ENCODE measurements around the gene MEA1.
"Not testable (repeated sequence)": the region's sequence is repeated elsewhere in the genome, so short reads cannot be mapped to it uniquely, and the experiment has no call there.

Gene MEA1

DNA sequence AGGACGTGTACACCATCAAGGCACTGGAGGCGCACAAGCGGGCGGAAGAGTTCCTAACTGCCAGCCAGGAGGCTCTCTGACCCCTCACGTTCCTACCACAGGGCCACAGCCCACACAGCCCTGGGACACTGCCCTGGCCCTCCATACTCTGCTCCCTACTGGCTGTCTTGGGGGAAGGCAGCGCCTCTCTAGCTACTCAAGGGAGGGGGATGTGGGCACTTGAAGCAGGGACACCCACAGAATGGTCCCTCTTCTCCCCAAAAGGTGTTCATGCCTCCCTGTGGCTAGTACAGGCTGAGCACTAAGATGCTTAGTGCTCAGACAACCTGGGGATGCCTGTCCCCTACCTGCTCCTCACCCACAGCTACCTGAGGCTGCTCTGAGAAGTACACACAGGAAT lies 2.5 kb downstream of the MEA1 start:
- DNase-seq (ENCODE audit: low read depth), result no peak
- no peak overlapping the region for H3K4me3 ChIP-seq (ENCODE audit: low read length)

DNA sequence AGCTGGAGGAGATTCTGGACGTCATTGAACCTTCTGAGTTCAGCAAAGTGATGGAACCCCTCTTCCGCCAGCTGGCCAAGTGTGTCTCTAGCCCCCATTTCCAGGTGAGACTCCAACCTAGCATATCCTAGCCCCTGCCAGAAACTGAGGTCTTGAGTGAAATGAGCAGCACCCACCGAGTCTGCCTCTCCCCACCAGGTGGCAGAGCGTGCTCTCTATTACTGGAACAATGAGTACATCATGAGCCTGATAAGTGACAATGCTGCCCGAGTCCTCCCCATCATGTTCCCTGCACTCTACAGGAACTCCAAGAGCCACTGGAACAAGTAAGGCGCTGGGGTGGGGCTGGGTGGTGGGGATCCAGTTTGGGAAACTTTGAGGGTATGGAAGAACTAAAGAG lies 4.6 kb downstream of the MEA1 start:
- DNase-seq (ENCODE audit: low read depth), result peak; percentile 46
- TF ChIP-seq, protein P1, sequence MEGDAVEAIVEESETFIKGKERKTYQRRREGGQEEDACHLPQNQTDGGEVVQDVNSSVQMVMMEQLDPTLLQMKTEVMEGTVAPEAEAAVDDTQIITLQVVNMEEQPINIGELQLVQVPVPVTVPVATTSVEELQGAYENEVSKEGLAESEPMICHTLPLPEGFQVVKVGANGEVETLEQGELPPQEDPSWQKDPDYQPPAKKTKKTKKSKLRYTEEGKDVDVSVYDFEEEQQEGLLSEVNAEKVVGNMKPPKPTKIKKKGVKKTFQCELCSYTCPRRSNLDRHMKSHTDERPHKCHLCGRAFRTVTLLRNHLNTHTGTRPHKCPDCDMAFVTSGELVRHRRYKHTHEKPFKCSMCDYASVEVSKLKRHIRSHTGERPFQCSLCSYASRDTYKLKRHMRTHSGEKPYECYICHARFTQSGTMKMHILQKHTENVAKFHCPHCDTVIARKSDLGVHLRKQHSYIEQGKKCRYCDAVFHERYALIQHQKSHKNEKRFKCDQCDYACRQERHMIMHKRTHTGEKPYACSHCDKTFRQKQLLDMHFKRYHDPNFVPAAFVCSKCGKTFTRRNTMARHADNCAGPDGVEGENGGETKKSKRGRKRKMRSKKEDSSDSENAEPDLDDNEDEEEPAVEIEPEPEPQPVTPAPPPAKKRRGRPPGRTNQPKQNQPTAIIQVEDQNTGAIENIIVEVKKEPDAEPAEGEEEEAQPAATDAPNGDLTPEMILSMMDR (IDR thresholded peaks at IDR 0.05; ENCODE audit: insufficient read depth, low read depth, low read length, missing control alignments), result peak; percentile 51
- H3K4me3 ChIP-seq (ENCODE audit: low read length), result no peak overlapping the region

More for the DNA sequence above, 2.5 kb downstream of the MEA1 start:
- TF ChIP-seq, protein P1 (IDR thresholded peaks at IDR 0.05; ENCODE audit: insufficient read depth, low read depth, low read length, missing control alignments), result no peak

DNA sequence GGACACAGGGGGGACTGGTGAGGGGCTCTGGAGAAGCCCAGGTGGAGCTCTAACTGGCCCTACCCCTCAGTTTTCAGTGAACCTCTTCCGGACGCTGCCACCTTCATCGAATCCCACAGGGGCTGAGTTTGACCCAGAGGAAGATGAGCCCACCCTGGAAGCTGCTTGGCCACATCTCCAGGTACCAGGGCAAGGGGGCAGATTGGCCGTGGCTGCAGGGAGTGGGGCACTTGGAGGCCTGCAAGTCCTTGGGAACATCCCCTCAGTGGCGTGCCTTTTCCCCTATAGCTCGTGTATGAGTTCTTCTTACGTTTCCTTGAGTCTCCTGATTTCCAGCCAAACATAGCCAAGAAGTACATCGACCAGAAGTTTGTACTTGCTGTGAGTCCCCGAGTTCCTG lies 6.6 kb downstream of the MEA1 start:
- no peak for DNase-seq (ENCODE audit: low read depth)
- H3K4me3 ChIP-seq (ENCODE audit: low read length), result no peak overlapping the region
- TF ChIP-seq, protein P1 (IDR thresholded peaks at IDR 0.05; ENCODE audit: insufficient read depth, low read depth, low read length, missing control alignments), result no peak

DNA sequence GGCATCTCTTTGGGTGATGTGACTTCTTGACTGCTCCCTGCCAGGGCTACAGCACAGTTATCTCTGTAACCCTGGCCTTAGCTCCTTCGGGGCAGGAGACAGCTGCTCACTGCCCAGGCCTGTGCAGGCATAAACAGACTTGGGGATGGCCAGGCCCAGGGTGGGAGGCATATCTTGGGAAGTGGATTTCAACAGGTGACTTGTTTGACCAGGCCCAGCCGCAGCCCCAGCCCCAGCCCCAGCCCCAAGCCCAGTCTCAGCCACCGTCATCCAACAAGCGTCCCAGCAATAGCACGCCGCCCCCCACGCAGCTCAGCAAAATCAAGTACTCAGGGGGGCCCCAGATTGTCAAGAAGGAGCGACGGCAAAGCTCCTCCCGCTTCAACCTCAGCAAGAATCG lies 7.5 kb downstream of the MEA1 start:
- H3K4me3 ChIP-seq (ENCODE audit: low read length), result no peak overlapping the region
- no peak for DNase-seq (ENCODE audit: low read depth)
- TF ChIP-seq, protein P1 (IDR thresholded peaks at IDR 0.05; ENCODE audit: insufficient read depth, low read depth, low read length, missing control alignments), result no peak

DNA sequence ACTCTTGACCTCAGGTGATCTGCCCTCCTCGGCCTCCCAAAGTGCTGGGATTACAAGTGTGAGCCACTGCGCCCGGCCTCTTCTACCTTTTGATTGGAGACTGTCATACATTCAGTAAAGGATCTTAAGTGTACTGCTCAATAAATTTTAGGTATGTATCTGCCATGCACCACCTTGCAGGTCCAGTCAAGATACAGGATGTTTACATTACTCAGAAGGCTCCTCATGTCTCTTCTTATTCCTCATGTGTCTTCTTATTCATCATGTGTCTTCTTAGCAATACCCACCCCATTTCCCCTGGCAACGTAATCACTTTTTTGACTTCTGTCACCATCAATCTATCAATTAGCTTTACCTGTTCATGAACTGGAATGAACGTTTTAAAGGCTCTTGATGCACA lies 7.9 kb downstream of the MEA1 start:
- H3K4me3 ChIP-seq (ENCODE audit: low read length), result no peak overlapping the region
- peak; percentile 67 for DNase-seq (ENCODE audit: low read depth)
- TF ChIP-seq, protein P1 (IDR thresholded peaks at IDR 0.05; ENCODE audit: insufficient read depth, low read depth, low read length, missing control alignments), result no peak

DNA sequence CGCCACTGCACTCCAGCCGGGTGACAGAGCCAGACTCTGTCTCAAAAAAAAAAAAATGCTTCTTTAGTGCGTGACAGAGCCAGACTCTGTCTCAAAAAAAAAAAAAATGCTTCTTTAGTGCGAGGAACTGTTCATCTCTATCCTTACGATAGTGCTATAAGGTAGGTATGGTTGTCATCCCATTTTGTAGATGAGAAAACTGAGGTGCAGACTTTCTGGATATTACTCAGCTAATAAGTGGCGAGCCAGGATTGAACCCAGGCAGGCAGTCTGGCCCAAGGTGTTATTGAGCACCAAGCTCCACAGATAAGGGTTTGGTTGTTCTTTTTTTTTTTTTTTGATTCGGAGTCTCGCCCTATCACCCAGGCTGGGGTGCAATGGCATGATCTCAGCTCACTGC lies 11.9 kb downstream of the MEA1 start:
- DNase-seq (ENCODE audit: low read depth), result no peak
- no peak overlapping the region for H3K4me3 ChIP-seq (ENCODE audit: low read length)
- TF ChIP-seq, protein P1 (IDR thresholded peaks at IDR 0.05; ENCODE audit: insufficient read depth, low read depth, low read length, missing control alignments), result no peak

DNA sequence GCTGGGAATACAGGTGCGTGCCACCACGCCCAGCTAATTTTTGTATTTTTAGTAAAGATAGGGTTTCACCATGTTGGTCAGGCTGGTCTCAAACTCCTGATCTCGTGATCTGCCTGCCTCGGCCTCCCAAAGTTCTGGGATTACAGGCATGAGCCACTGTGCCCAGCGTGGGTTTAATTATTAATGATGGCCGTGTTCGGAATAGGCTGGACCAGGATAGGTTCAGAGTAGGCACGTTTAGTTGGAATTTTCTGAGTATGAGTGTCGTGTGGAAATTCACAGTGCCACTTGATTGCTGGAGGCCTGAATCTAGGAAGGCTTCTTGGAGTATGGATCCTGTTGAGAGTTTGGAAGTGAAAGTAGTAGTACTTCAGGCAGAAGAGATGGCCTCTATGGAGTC lies 15.5 kb downstream of the MEA1 start:
- DNase-seq (ENCODE audit: low read depth); H3K4me3 ChIP-seq (ENCODE audit: low read length): not testable (repeated sequence)

DNA sequence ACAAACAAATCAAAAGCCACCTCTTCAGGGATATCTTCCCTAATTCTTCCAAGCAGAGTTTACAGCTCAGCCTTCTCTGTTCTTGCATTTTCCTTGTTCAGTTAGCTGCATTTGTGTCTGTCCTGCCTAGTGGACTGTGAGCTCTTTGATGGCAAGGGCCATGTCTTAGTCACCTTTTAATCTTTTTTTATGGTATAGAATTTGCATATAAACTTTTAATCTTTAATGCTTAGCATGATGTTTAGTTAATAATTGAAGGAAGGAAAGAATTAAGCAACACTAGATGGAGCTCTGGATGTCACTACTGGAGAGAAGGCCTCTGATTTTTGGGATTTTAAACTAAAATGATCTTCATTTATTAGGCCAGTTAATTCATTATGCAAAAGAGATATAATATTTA lies 17.2 kb downstream of the MEA1 start:
- no peak overlapping the region for H3K4me3 ChIP-seq (ENCODE audit: low read length)
- TF ChIP-seq, protein P1 (IDR thresholded peaks at IDR 0.05; ENCODE audit: insufficient read depth, low read depth, low read length, missing control alignments), result no peak
- DNase-seq (ENCODE audit: low read depth), result no peak
